NCI-H2029 treated with DMSO at 0.1 percent for 48 hours (cell line): ENCODE data around the gene ZP1.
"Not testable (repeated sequence)": the region's sequence is repeated elsewhere in the genome, so short reads cannot be mapped to it uniquely, and the experiment has no call there.

Experiments
- DNase-seq: peaks from one replicate; lab custom pipeline; 2025; lab: John Stamatoyannopoulos, UW

The ZP1 gene, protein sequence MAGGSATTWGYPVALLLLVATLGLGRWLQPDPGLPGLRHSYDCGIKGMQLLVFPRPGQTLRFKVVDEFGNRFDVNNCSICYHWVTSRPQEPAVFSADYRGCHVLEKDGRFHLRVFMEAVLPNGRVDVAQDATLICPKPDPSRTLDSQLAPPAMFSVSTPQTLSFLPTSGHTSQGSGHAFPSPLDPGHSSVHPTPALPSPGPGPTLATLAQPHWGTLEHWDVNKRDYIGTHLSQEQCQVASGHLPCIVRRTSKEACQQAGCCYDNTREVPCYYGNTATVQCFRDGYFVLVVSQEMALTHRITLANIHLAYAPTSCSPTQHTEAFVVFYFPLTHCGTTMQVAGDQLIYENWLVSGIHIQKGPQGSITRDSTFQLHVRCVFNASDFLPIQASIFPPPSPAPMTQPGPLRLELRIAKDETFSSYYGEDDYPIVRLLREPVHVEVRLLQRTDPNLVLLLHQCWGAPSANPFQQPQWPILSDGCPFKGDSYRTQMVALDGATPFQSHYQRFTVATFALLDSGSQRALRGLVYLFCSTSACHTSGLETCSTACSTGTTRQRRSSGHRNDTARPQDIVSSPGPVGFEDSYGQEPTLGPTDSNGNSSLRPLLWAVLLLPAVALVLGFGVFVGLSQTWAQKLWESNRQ

GRCh38 chr11:60866911-60867870 lies at the start of gene ZP1:
TSS of gene ZP1 (plus strand) at chr11:60867542. CDS start at chr11:60867562, 20 bp downstream.
- peak; percentile 96 for DNase-seq

DNA sequence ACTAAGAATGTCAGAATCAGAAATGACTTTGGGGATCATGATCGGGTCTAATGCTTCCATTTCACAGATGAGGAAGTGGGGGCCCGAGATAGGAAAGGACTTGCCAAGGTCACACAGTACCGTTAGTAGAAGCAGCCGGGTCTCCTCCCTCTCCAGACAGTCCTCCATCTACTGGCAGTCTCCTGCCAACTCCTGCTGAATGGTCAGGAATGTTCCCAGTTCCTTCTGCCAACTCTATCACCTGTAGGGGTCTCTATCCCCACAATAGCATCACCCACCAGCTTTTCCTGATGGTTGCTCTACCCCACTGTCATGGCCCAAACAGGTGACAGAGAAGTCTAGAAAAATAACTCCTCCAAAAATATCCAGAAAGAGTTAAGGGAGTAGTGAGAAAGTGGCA lies 49.3 kb upstream of the ZP1 start:
- no peak for DNase-seq

DNA sequence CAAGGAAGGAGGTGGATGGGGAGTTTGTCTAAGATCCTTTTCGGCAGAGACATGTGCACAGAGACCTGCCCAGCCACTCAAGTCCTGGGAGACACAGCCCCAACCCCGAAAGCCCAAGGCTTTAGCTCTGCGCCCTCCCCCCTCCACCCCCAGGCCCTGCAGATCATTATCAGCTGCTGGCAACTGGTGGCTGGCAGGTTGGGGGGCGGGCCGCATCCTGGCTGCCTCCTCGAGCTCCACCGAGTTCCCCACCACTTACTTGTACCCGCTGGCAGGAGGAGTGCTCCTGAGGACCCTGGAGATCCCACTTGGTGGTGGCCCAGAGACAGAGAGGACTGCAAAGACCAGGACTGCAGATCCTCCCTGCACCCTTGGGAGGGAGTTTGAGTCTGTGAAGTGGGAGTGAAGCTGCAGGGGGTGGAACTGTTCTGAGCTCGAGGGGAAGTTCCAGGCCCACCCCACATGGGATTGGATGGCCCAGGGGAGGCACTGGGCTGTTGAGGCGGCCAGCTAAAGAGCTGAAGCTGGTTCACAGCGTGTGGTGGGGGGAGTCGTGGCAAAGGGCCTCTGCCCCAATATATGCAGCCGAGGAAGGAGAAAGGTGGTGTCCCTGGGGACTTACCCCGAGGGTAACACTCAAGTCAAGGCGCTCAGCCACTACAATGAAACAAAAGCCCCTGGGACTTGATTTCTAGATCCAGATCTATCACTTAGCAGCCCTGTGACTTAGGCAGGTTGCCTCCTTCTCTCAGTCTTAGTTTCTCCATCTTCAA lies 45.3 kb upstream of the ZP1 start:
- no peak for DNase-seq

DNA sequence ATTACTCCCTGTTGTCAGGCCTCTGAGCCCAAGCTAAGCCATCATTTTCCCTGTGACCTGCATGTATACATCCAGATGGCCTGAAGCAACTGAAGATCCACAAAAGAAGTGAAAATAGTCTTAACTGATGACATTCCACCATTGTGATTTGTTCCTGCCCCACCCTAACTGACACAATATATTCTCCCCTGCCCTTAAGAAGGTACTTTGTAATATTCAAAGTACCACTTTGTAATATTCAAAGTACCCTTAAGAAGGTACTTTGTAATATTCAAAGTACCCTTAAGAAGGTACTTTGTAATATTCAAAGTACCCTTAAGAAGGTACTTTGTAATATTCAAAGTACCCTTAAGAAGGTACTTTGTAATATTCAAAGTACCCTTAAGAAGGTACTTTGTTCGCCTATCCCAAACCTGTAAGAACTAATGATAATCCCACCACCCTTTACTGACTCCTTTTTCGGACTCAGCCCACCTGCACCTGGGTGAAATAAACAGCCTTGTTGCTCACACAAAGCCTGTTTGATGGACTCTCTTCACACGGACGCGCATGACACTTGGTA lies 43.5 kb upstream of the ZP1 start:
- DNase-seq = not testable (repeated sequence)

DNA sequence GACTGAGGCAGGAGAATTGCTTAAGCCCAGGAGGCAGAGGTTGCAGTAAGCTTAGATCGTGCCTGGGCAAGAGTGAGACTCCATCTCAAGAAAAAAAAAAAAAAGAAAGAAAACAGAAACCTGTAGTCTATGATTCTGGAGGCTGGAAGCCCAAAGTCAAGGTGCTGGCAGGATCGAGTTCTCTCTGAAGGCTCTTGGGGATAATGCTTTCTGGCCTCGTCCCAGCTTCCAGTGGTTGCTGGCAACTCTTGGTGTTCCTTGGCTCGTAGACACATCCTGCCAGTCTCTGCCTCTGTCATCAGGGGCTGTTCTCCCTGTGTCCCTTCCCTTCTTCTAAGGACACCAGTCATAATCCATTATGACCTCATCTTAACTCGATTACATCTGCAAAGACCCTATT lies 42.2 kb upstream of the ZP1 start:
- DNase-seq = no peak

GRCh38 chr11:60825790-60826189 lies 41.6 kb upstream of the ZP1 start:
- DNase-seq = no peak

DNA sequence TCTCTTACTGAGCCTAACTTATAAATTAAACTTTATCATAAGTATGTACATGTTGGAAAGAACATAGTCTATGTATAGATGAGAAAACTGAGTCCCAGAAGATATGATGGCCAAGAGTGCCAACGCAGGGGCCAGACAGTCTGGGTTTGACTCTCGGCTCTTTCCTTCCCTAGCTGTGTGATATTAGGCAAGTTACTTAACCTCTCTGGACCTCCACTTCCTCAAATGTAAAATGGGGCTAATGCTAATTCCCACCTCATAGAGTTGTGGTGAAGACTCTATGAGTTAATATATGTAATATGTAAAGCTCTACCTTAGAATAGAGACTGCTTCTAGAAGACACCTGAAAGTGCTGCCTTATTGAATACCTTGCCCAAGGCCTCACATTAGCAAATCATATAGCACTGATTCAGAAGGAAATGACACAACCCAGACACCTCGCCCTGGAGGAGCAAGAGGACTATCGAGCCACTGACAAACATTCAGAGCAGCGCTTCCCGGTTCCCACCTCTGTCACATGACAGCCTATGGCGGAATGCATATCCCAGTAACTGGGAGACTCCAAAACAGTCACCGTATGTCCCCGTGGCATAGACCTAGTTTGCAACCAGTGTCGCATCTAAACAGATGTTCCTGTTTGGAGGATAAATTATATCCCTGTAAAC lies 36.7 kb upstream of the ZP1 start:
- DNase-seq = no peak

DNA sequence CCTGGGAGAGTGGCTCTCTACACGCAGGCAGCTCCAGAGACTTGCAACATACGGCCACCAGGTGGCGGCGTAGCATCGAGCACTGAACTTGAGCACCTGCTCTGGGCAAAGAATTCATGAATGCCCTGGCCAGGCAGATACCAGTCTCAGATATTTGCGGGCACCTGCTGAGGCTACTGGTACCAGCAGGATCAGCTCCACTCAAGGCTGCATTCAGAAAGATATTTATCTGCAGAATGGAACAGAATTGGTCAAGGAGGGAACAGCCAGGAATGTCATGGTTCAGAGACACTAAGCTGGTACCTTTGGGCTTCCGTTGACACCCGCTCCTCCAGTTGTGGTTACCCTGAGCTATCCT lies 36.2 kb upstream of the ZP1 start:
- DNase-seq = peak; percentile 89

DNA sequence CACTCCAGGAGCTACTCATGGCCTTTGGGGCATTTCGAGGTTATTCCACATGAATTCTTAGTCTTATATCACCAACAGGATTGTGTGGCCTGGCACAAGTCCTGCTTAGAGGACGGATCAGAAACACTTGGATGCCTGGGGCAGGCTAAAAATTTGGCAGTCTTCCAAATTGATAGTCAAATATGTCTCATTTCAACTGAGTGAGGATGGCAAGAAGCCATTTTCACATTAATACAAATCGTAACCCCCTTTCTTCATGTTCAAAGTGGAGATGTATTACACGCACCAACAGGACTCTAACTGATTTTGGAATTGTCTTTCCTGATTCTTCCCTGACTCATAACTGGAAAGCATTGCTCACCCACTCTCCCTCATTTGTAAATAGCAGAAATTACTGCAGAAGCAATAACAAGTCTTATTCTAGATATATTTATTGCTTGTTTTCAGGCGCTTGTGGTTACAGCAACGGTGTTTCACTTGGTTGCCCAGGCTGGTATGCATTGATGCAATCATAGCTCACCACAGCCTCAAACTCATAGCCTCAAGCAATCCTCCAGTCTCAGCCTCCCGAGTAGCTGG lies 35.8 kb upstream of the ZP1 start:
- peak; percentile 49 for DNase-seq

DNA sequence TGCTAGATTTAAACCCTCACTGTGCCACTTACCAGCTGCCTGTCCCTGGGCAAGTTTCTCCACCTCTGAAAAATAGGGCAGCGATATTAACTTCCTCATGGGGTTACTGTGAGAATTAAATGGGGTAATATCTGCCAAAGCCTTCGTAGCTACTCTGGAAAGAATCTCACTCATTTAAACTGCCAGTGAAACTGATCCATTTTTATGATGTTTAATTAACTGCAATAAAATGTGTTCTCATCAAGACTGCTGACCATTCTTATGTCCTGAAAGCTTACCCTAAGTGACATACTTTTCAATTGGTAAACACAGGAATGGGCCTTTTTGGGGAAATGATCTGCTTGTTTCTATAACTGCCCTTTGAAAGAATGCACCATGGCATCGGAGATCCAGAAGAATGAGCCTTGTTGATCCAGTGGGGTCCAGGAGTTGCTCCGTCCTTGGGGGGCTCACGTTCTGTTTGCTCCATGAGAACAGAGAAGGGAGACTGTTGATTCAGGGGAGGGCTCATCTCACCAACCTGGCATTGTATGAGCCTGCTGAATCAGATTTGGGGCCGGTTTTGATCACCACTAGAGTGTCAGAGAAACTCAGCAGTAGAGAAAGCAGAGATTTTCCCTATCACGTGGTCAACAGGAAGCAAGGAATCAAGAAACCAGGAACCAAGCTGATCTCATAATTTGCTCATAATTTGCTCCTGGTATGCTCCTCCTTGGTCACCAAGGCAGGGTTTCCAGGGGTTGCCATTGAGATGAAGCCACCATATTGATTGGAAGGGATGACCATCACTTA lies 32.4 kb upstream of the ZP1 start:
- no peak for DNase-seq

- no peak for DNase-seq
Observed at GRCh38 chr11:60835534-60835846, 31.9 kb upstream of the ZP1 start.

- no peak for DNase-seq
Observed at GRCh38 chr11:60836866-60837515, 30.4 kb upstream of the ZP1 start.

GRCh38 chr11:60838132-60838531 lies 29.2 kb upstream of the ZP1 start:
- no peak for DNase-seq

- no peak for DNase-seq
Observed at GRCh38 chr11:60840470-60841430, 26.6 kb upstream of the ZP1 start.

DNA sequence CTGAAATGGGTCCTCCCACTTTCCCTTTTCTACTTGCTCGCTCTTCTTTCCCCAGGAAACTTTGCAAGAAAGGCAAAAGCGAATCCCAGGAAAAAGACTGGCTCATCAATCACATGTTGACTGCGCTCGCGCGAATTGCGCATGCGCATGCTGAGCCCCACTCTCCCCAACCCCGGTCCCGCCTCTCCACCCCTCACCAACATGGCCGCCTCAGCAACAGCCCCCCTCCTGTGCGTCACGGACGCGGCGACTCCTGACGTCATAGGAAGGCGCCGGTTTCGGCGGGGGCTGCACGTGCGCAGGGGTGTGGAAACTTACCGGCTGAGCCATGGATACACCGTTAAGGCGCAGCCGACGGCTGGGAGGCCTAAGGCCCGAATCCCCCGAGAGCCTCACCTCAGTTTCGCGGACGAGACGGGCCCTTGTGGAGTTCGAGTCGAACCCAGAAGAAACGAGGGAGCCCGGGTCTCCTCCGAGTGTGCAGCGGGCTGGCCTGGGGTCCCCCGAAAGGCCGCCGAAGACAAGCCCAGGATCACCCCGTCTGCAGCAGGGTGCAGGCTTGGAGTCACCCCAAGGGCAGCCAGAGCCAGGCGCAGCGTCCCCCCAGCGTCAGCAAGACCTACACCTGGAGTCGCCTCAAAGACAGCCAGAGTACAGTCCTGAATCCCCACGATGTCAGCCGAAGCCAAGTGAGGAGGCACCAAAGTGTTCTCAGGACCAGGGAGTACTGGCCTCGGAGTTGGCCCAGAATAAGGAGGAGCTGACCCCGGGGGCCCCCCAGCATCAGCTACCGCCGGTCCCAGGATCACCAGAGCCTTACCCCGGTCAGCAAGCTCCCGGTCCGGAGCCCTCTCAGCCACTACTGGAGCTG lies 25.3 kb upstream of the ZP1 start, which contains the start of gene CCDC86:
TSS of gene CCDC86 (plus strand) at position 317 of the 871 bp plus-strand sequence. CDS start at position 329, 12 bp downstream.
- DNase-seq = peak; percentile 57

DNA sequence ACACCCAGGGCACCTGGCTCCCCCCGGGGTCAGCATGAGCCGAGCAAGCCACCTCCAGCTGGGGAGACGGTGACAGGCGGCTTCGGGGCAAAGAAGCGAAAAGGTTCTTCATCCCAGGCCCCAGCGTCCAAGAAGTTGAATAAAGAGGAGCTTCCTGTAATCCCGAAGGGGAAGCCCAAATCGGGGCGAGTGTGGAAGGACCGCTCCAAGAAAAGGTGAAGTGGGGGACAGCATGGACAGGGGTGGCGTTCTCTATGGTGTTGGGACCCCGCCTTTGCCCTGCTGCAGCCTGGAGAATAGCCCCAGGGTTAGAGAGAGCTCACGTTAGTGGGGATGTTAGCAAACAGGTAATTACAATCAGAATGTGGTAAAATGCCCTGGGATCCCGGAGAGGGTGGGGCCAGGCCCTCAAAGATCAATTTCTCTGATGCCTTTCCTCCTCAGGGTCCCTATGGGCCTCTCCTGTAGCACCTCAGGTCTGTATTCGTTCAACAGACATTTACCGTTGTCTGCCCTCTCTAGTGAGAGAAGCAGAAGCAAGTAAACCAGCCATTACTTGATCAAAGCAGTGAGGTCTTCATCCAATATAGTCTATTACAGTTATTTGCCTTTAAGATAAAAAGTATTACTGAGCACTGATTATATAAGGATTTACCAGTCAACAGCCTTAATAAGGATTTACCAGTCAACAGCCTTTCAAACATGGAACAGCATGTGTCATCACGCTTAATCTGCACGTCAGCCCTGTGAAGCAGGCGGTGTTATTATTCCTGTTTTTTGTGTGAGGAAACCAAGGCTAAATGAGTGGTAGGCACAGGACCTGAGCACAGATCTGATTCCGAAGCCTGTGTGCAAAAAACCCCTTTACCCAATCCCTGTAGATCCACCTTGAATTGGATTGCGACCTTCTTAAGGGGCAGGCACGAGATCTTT lies 24.4 kb upstream of the ZP1 start:
- DNase-seq = no peak
